ENCODE data around the gene HYDIN. TPM values are rescaled to one million over a fixed set of nuclear protein-coding genes. Genes with fewer than 3 reads are reported as not detected.
"Not testable (repeated sequence)": the region's sequence is repeated elsewhere in the genome, so short reads cannot be mapped to it uniquely, and the experiment has no call there.

HYDIN gene
- polyA plus RNA-seq, 1 of the 3 experiments (the other 2 are of a cell fraction) = 0.33 TPM

GRCh38 chr16:70884652-70885051, 345.9 kb downstream of the HYDIN start:
- H3F3A ChIP-seq (replicated peaks; ENCODE audit: insufficient read depth); H3K27me3 ChIP-seq (ENCODE audit: insufficient read depth); H3K4me2 ChIP-seq; H3K79me2 ChIP-seq (ENCODE audit: insufficient read depth); H3K36me3 ChIP-seq (replicated peaks in 1 of 2; ENCODE audit: control insufficient read depth in 1 of 2, insufficient read depth in 2 of 2, low read length in 1 of 2); H3K4me1 ChIP-seq (ENCODE audit: control insufficient read depth in 1 of 2, insufficient read depth in 2 of 2, low read depth in 1 of 2, low read length in 1 of 2); DNase-seq; CTCF ChIA-PET; H3K9ac ChIP-seq; H2AFZ ChIP-seq (ENCODE audit: low read depth); H4K20me1 ChIP-seq (ENCODE audit: insufficient read depth); H3K27ac ChIP-seq (ENCODE audit: low read depth in 2 of 2, low read length in 1 of 2); H3K4me3 ChIP-seq (ENCODE audit: low read depth in 2 of 2, low read length in 1 of 2); POLR2A ChIA-PET; H3K9me2 ChIP-seq; H3K9me3 ChIP-seq: not testable (repeated sequence)
- WGBS (ENCODE audit: low lambda C conversion rate) = 19% methylated on average over 4 of the region's 4 CpGs

- 42% methylated on average over 5 of the region's 8 CpGs for WGBS (ENCODE audit: low lambda C conversion rate)
- H3K79me2 ChIP-seq (ENCODE audit: insufficient read depth); H3K4me1 ChIP-seq (ENCODE audit: control insufficient read depth in 1 of 2, insufficient read depth in 2 of 2, low read depth in 1 of 2, low read length in 1 of 2); POLR2A ChIA-PET; H4K20me1 ChIP-seq (ENCODE audit: insufficient read depth); DNase-seq; CTCF ChIA-PET; H3K27me3 ChIP-seq (ENCODE audit: insufficient read depth); H3K9me3 ChIP-seq; H3K4me2 ChIP-seq; H3K4me3 ChIP-seq (ENCODE audit: low read depth in 2 of 2, low read length in 1 of 2); H3F3A ChIP-seq (replicated peaks; ENCODE audit: insufficient read depth); H3K9ac ChIP-seq; H3K27ac ChIP-seq (ENCODE audit: low read depth in 2 of 2, low read length in 1 of 2); H2AFZ ChIP-seq (ENCODE audit: low read depth); H3K9me2 ChIP-seq; H3K36me3 ChIP-seq (replicated peaks in 1 of 2; ENCODE audit: control insufficient read depth in 1 of 2, insufficient read depth in 2 of 2, low read length in 1 of 2): not testable (repeated sequence)
Measured at GRCh38 chr16:70882311-70882710, 348.2 kb downstream of the HYDIN start.

GRCh38 chr16:70877895-70878294, 352.6 kb downstream of the HYDIN start:
- CTCF ChIA-PET; H3K9me3 ChIP-seq; H3K4me3 ChIP-seq (ENCODE audit: low read depth in 2 of 2, low read length in 1 of 2); H2AFZ ChIP-seq (ENCODE audit: low read depth); H3F3A ChIP-seq (replicated peaks; ENCODE audit: insufficient read depth); H3K36me3 ChIP-seq (replicated peaks in 1 of 2; ENCODE audit: control insufficient read depth in 1 of 2, insufficient read depth in 2 of 2, low read length in 1 of 2); H3K27me3 ChIP-seq (ENCODE audit: insufficient read depth); H3K9me2 ChIP-seq; H3K27ac ChIP-seq (ENCODE audit: low read depth in 2 of 2, low read length in 1 of 2); H3K79me2 ChIP-seq (ENCODE audit: insufficient read depth); DNase-seq; H4K20me1 ChIP-seq (ENCODE audit: insufficient read depth); POLR2A ChIA-PET; H3K4me1 ChIP-seq (ENCODE audit: control insufficient read depth in 1 of 2, insufficient read depth in 2 of 2, low read depth in 1 of 2, low read length in 1 of 2); H3K4me2 ChIP-seq; H3K9ac ChIP-seq: not testable (repeated sequence)
- WGBS (ENCODE audit: low lambda C conversion rate) = 8% methylated on average over 4 of the region's 5 CpGs

- H3K4me2 ChIP-seq; H3K4me1 ChIP-seq (ENCODE audit: control insufficient read depth in 1 of 2, insufficient read depth in 2 of 2, low read depth in 1 of 2, low read length in 1 of 2); CTCF ChIA-PET; POLR2A ChIA-PET; H3K79me2 ChIP-seq (ENCODE audit: insufficient read depth); H3F3A ChIP-seq (replicated peaks; ENCODE audit: insufficient read depth); H3K36me3 ChIP-seq (replicated peaks in 1 of 2; ENCODE audit: control insufficient read depth in 1 of 2, insufficient read depth in 2 of 2, low read length in 1 of 2); H3K9me2 ChIP-seq; DNase-seq; H4K20me1 ChIP-seq (ENCODE audit: insufficient read depth); H3K9ac ChIP-seq; H3K9me3 ChIP-seq; H2AFZ ChIP-seq (ENCODE audit: low read depth); H3K27me3 ChIP-seq (ENCODE audit: insufficient read depth); H3K4me3 ChIP-seq (ENCODE audit: low read depth in 2 of 2, low read length in 1 of 2); H3K27ac ChIP-seq (ENCODE audit: low read depth in 2 of 2, low read length in 1 of 2): not testable (repeated sequence)
- no CpG with 5 or more reads among the region's 1 CpG for WGBS (ENCODE audit: low lambda C conversion rate)
Measured at GRCh38 chr16:70876442-70876841, 354.1 kb downstream of the HYDIN start.

GRCh38 chr16:70864698-70865097, 365.8 kb downstream of the HYDIN start:
- H2AFZ ChIP-seq (ENCODE audit: low read depth); H3K4me3 ChIP-seq (ENCODE audit: low read depth in 2 of 2, low read length in 1 of 2); DNase-seq; H3F3A ChIP-seq (replicated peaks; ENCODE audit: insufficient read depth); H3K27me3 ChIP-seq (ENCODE audit: insufficient read depth); H3K9ac ChIP-seq; CTCF ChIA-PET; H3K9me3 ChIP-seq; H3K36me3 ChIP-seq (replicated peaks in 1 of 2; ENCODE audit: control insufficient read depth in 1 of 2, insufficient read depth in 2 of 2, low read length in 1 of 2); H3K9me2 ChIP-seq; H3K4me1 ChIP-seq (ENCODE audit: control insufficient read depth in 1 of 2, insufficient read depth in 2 of 2, low read depth in 1 of 2, low read length in 1 of 2); H3K4me2 ChIP-seq; H3K79me2 ChIP-seq (ENCODE audit: insufficient read depth); POLR2A ChIA-PET; H3K27ac ChIP-seq (ENCODE audit: low read depth in 2 of 2, low read length in 1 of 2); H4K20me1 ChIP-seq (ENCODE audit: insufficient read depth): not testable (repeated sequence)
- 28% methylated on average over 5 of the region's 5 CpGs for WGBS (ENCODE audit: low lambda C conversion rate)
